ENCODE measurements around the gene GJC2. TPM values are rescaled to one million over a fixed set of nuclear protein-coding genes. Genes with fewer than 3 reads are reported as not detected.

GJC2 gene
- total RNA-seq, 1 experiment from 2014 or later, result 0.76 TPM

DNA sequence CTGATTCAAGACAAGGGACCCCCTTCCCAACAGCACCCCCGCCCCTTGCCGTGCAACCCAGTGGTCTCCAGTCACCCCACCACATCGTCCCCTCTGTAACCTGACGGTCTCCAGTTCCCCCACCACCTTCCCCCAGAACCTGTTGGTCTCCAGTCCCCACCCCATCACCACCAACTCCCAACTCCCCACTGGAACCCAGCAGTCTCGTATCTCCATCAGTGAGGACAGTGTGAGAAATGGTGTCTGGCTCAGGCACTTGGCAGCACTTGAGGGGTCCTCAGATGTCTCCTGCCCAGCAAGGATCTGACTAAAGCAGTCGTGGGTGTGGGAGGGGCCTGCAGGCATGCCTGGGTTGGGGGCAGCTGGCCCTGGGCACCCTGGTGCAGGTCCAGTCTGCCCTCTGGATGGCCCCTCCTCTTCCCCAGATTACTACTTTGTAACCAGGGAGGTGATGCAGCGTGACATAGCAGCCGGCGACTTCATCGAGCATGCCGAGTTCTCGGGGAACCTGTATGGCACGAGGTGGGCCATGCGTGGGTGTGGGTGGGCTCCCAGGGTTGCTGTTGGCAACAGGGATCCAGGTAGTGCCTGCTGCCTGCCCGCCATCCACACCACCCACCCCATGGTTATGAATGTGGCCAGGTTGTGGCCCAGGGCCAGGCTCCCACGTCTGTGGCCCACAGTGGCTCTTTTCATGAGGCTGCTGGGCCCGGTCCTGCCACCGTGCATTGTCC is 3.1 kb upstream of the GJC2 start:
- Histone ChIP-seq H4K20me1 (ENCODE audit: insufficient read depth) (no peaks in the 10 kb centered on the region), H2AFZ (ENCODE audit: low read depth, low read length, poor library complexity, severe bottlenecking) (no peak overlapping the region), H3K27ac (ENCODE audit: low read depth, low read length) (no peak overlapping the region), H3K36me3 (ENCODE audit: control insufficient read depth in 1 of 2, insufficient read depth in 2 of 2, low read length in 2 of 2) (0 out of 4 replicates have a peak, but pooled peaks cover 0 to 6% of the 10 kb centered on the region in 2 experiments), H3K9me2 (ENCODE audit: insufficient read depth) (no peaks in the 10 kb centered on the region), H3K79me2 (ENCODE audit: insufficient read depth, low read length) (peaks cover 44% of the 10 kb centered on the region), H3K9ac (ENCODE audit: low read length) (no peak overlapping the region), H3K4me3 (replicated peaks in 1 of 2; ENCODE audit: low read depth in 1 of 2, low read length in 2 of 2) (no peak overlapping the region), H3K27me3 (ENCODE audit: insufficient read depth, low read length) (no peaks in the 10 kb centered on the region), H3K4me1 (ENCODE audit: control insufficient read depth in 1 of 2, insufficient read depth in 2 of 2, low read length in 2 of 2) (peaks cover 0 to 5% of the 10 kb centered on the region in 2 experiments; a peak in 3 of 4 replicates), H3K4me2 (ENCODE audit: low read length) (no peak overlapping the region), H3K9me3 (ENCODE audit: control insufficient read depth in 1 of 2, insufficient read depth in 1 of 2, low read depth in 1 of 2, low read length in 2 of 2) (no peaks in the 10 kb centered on the region)
- CTCF ChIA-PET, result no interaction called here
- no TSS peak for BruUV-seq (replicated peaks)
- POLR2A ChIA-PET, result no interaction called here
- ATAC-seq (no peak), DNase-seq (ENCODE audit: low read depth, low spot score) (no peak)
- RAD21 ChIA-PET (ENCODE audit: low non-redundant PET in 1 of 2, low total read pairs in 2 of 2, uncharacterized antibody in 2 of 2, unreplicated experiment in 2 of 2), result no interaction called here
- no peak for TF ChIP-seq CEBPB (IDR thresholded peaks at IDR 0.05; ENCODE audit: low read depth)
- TF ChIP-seq CTCF (IDR thresholded peaks at IDR 0.05 in 2 of 3, conservative IDR thresholded peaks at IDR 0.05 in 1 of 3; ENCODE audit: borderline replicate concordance in 1 of 3, insufficient read depth in 1 of 3, low read depth in 2 of 3, low read length in 2 of 3), result no peak
- TF ChIP-seq, protein P1, sequence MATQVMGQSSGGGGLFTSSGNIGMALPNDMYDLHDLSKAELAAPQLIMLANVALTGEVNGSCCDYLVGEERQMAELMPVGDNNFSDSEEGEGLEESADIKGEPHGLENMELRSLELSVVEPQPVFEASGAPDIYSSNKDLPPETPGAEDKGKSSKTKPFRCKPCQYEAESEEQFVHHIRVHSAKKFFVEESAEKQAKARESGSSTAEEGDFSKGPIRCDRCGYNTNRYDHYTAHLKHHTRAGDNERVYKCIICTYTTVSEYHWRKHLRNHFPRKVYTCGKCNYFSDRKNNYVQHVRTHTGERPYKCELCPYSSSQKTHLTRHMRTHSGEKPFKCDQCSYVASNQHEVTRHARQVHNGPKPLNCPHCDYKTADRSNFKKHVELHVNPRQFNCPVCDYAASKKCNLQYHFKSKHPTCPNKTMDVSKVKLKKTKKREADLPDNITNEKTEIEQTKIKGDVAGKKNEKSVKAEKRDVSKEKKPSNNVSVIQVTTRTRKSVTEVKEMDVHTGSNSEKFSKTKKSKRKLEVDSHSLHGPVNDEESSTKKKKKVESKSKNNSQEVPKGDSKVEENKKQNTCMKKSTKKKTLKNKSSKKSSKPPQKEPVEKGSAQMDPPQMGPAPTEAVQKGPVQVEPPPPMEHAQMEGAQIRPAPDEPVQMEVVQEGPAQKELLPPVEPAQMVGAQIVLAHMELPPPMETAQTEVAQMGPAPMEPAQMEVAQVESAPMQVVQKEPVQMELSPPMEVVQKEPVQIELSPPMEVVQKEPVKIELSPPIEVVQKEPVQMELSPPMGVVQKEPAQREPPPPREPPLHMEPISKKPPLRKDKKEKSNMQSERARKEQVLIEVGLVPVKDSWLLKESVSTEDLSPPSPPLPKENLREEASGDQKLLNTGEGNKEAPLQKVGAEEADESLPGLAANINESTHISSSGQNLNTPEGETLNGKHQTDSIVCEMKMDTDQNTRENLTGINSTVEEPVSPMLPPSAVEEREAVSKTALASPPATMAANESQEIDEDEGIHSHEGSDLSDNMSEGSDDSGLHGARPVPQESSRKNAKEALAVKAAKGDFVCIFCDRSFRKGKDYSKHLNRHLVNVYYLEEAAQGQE (IDR thresholded peaks at IDR 0.05; ENCODE audit: low read depth), result no peak
- TF ChIP-seq CBX3 (IDR thresholded peaks at IDR 0.05; ENCODE audit: low read depth), result no peak
- TF ChIP-seq SP1 (IDR thresholded peaks at IDR 0.05; ENCODE audit: low read depth), result no peak
- no peak for TF ChIP-seq RAD21 (IDR thresholded peaks at IDR 0.05; ENCODE audit: low read depth)
- TF ChIP-seq ZNF274 (IDR thresholded peaks at IDR 0.05; ENCODE audit: low read depth, low read length), result no peak
- TF ChIP-seq, protein P2, sequence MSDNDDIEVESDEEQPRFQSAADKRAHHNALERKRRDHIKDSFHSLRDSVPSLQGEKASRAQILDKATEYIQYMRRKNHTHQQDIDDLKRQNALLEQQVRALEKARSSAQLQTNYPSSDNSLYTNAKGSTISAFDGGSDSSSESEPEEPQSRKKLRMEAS (IDR thresholded peaks at IDR 0.05), result no peak
- TF ChIP-seq FOSL1 (IDR thresholded peaks at IDR 0.05; ENCODE audit: low read depth), result no peak
- no peak for TF ChIP-seq EZH2 (IDR thresholded peaks at IDR 0.05)
- TF ChIP-seq, protein P3, sequence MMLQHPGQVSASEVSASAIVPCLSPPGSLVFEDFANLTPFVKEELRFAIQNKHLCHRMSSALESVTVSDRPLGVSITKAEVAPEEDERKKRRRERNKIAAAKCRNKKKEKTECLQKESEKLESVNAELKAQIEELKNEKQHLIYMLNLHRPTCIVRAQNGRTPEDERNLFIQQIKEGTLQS (IDR thresholded peaks at IDR 0.05), result no peak
- no peak for TF ChIP-seq ZFX (IDR thresholded peaks at IDR 0.05)
- TF ChIP-seq SIN3A (IDR thresholded peaks at IDR 0.05; ENCODE audit: low read depth), result no peak
- intact Hi-C loops (cut with micrococcal nuclease), result no loop called here

Data from HCT116 (cell line).